Vagina (tissue), 2 donors: ENCODE measurements around the gene LDAH. TPM values are rescaled to one million over a fixed set of nuclear protein-coding genes. Genes with fewer than 3 reads are reported as not detected.

ENCODE experiments used
- DNase-seq, 2 donors: peaks; one replicate each; pipeline ENCODE4 v3.0.0-alpha.2; 2017; ENCODE audit errors: extremely low spot score in 2 of 2
- H3K27ac ChIP-seq: fragments of 200-600 bp; sonication (generic); one replicate; pipeline ENCODE4 v1.5.1; 2019
- H3K27me3 ChIP-seq: fragments of 200-600 bp; sonication (generic); one replicate; pipeline ENCODE4 v1.5.1; 2019
- H3K36me3 ChIP-seq, 2 donors: fragments of 200-600 bp; sonication (generic); one replicate each; pipeline ENCODE4 v1.5.1; 2017 to 2019
- H3K4me1 ChIP-seq: fragments of 200-600 bp; sonication (generic); one replicate; pipeline ENCODE4 v1.5.1; 2019
- H3K4me3 ChIP-seq, 2 donors: fragments of 200-600 bp; sonication (generic); 1 replicate in 1 of 2; 2 replicates in 1 of 2; pipeline ENCODE4 v1.5.1; 2016 to 2019
- H3K9me3 ChIP-seq: fragments of 200-600 bp; sonication (generic); one replicate; pipeline ENCODE4 v1.5.1; 2019
- CTCF ChIP-seq, 3 experiments: fragments of 450-650 bp in 2 of 3; fragments of 200-600 bp in 1 of 3; sonication (generic) in 1 of 3; IDR thresholded peaks; one replicate each; pipeline ENCODE4 v1.5.1; 2017 to 2019; ENCODE audit warnings: antibody characterized with exemption in 3 of 3, mild to moderate bottlenecking in 2 of 3, moderate library complexity in 2 of 3
- POLR2A ChIP-seq, 2 donors: fragments of 450-650 bp; IDR thresholded peaks; one replicate each; pipeline ENCODE4 v1.6.1; 2017; ENCODE audit warnings: antibody characterized with exemption in 2 of 2, mild to moderate bottlenecking in 2 of 2, moderate library complexity in 2 of 2
- POLR2AphosphoS5 ChIP-seq, 2 donors: sonication (generic); formaldehyde crosslinking; IDR thresholded peaks; one replicate each; pipeline ENCODE4 v1.9.0; 2017; ENCODE audit warnings: antibody characterized with exemption in 2 of 2, mild to moderate bottlenecking in 2 of 2, low read depth in 1 of 2; ENCODE audit not compliant: insufficient read depth in 1 of 2
- intact Hi-C: fragments of 100-400 bp; cut with DNase I; formaldehyde crosslinking; loops from one replicate; pipeline ENCODE4 v1.15.1; 2023
- total RNA-seq: library from RNA; depleted of rRNA; stranded (reverse); fragments of >200 nt; gene quantifications from one replicate; pipeline ENCODE4 v1.2.3, GENCODE V29; 2016

LDAH gene
- total RNA-seq, 1 donor from 2014 or later: 9.1 TPM

- intact Hi-C loops: no loop called here
- Histone ChIP-seq H3K27me3 (no peaks in the 10 kb centered on the region), H3K4me1 (peaks cover 25% of the 10 kb centered on the region), H3K36me3 (peaks cover 0 to 38% of the 10 kb centered on the region in 2 donors), H3K9me3 (no peaks in the 10 kb centered on the region), H3K27ac (peak overlapping the region; percentile 68), H3K4me3 (no peak overlapping the region)
- DNase-seq: no peak
- TF ChIP-seq POLR2A (IDR thresholded peaks at IDR 0.05) (no peak), CTCF (IDR thresholded peaks at IDR 0.05) (no peak), POLR2AphosphoS5 (IDR thresholded peaks at IDR 0.05; ENCODE audit: insufficient read depth in 1 of 2, low read depth in 1 of 2) (peak in 1 of 2 donors; percentile 78)
Measured at GRCh38 chr2:20641123-20641985, 181.5 kb downstream of the LDAH start.

GRCh38 chr2:20640411-20641122 lies 182.3 kb downstream of the LDAH start:
- intact Hi-C loops: no loop called here
- TF ChIP-seq POLR2A (IDR thresholded peaks at IDR 0.05) (no peak), POLR2AphosphoS5 (IDR thresholded peaks at IDR 0.05; ENCODE audit: insufficient read depth in 1 of 2, low read depth in 1 of 2) (no peak), CTCF (IDR thresholded peaks at IDR 0.05) (no peak)
- Histone ChIP-seq H3K4me3 (no peak overlapping the region), H3K4me1 (peaks cover 33% of the 10 kb centered on the region), H3K27me3 (no peaks in the 10 kb centered on the region), H3K9me3 (no peaks in the 10 kb centered on the region), H3K27ac (peak overlapping the region; percentile 68), H3K36me3 (peaks cover 0 to 36% of the 10 kb centered on the region in 2 donors)
- DNase-seq: no peak

DNA sequence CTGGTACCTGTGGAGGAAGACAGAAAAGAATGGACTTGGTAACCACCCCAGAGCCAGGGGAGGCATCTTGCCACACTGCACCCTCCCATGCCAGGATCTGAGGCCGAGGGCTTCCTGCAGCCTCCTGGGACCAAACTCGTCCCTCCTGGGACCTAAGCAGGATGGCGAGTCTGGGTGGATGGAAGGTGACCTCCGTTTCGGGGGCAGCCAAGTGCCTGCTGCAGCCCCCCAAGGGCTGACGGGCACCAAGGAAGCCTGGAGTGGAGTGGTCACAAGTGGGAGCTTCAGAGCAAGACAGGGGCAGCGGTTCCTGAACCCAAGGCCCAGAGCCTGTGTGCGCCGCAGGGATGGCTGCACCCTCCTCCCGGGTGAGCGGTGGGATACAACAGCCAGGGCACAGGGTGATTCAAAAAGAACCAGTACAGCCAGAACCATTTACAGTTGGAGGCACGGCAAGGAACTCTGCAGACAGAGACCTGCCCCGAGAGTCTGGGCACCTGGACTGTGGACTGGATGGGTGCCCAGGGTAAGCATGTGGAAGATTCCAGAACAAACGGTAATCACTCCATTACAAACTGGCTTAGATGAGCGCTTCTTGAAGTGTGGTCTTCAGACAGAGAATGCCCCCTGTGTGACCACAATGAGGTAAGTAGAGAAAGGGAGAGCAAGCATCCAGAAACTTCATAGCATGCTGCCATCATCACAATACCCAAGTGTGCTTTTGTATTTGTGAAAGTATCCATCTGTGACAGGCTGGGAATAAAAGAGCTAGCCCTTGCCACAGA lies 184.1 kb downstream of the LDAH start:
- H3K27me3 ChIP-seq: no peaks in the 10 kb centered on the region
- H3K9me3 ChIP-seq: no peaks in the 10 kb centered on the region
- TF ChIP-seq POLR2A (IDR thresholded peaks at IDR 0.05): no peak
- TF ChIP-seq CTCF (IDR thresholded peaks at IDR 0.05): no peak
- TF ChIP-seq POLR2AphosphoS5 (IDR thresholded peaks at IDR 0.05; ENCODE audit: insufficient read depth in 1 of 2, low read depth in 1 of 2): no peak
- no peak overlapping the region for H3K27ac ChIP-seq
- DNase-seq: no peak
- peaks cover 50% of the 10 kb centered on the region for H3K4me1 ChIP-seq
- peaks cover 0 to 19% of the 10 kb centered on the region in 2 donors for H3K36me3 ChIP-seq
- intact Hi-C loops: loop anchor here (5.0 kb wide), 2 partner anchors 217 to 257 kb away; no protein-coding TSS in a partner anchor
- no peak overlapping the region for H3K4me3 ChIP-seq

- H3K27ac ChIP-seq: peak overlapping the region; percentile 81
- H3K27me3 ChIP-seq: no peaks in the 10 kb centered on the region
- TF ChIP-seq CTCF (IDR thresholded peaks at IDR 0.05): no peak
- TF ChIP-seq POLR2AphosphoS5 (IDR thresholded peaks at IDR 0.05; ENCODE audit: insufficient read depth in 1 of 2, low read depth in 1 of 2): no peak
- TF ChIP-seq POLR2A (IDR thresholded peaks at IDR 0.05): no peak
- no peak for DNase-seq
- H3K4me3 ChIP-seq: no peak overlapping the region
- intact Hi-C loops: loop anchor here (5.0 kb wide), 2 partner anchors 216 to 256 kb away; no protein-coding TSS in a partner anchor
- H3K36me3 ChIP-seq: peaks cover 0 to 16% of the 10 kb centered on the region in 2 donors
- no peaks in the 10 kb centered on the region for H3K9me3 ChIP-seq
- H3K4me1 ChIP-seq: peaks cover 58% of the 10 kb centered on the region
Measured at GRCh38 chr2:20638014-20638413, 184.9 kb downstream of the LDAH start.
